ENCODE data around the gene ZNF576.

Gene ZNF576

DNA sequence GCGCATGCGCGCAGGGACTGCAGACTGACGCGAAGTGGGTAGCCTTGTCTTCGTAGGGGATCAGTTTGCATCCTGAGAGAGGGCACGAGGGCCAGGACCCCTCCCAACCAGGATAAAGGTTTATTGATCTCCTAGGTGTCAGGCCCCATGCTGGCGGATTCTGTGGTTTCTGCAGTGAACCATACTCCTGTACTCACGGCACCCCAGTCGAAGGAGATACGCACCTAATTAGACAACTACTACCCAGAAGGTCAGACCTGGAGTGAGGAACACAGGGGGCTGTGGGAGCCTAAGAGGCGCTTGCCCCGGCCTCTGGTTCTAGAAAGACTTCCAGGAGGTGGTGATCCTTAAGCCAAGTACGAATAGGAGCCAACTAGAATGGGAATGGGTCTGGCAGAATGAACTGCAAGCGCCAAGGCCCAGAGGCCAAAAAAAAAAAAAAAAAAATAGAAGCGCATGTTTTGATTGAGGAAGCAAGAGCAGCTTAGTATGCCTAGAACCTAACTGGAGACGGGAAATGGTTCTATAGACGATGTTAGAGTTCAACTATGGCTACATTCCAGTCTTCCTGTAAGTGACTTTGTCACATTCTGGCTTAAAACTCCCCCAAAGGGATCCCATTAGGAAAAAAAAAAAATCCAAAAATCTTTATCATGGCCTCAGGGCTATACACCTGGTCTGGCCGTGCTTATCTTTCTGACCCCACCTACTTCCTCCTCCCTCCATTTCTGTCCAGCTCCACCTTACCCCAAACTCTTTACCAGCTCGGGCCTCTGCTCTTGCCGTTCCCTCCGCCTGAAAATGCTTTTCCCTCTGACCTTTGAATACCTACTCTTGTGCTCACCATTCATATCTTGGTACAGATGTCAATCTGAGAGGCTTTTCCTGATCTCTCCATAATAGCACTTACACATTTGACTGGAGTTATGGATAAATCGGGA, 23.9 kb downstream of the ZNF576 start:
- TF ChIP-seq CTCF (IDR thresholded peaks at IDR 0.05) = no peak

GRCh38 chr19:43622070-43622469, 25.7 kb downstream of the ZNF576 start:
- no peak for TF ChIP-seq CTCF (IDR thresholded peaks at IDR 0.05)

GRCh38 chr19:43622956-43623355, 26.6 kb downstream of the ZNF576 start:
- TF ChIP-seq CTCF (IDR thresholded peaks at IDR 0.05) = no peak

DNA sequence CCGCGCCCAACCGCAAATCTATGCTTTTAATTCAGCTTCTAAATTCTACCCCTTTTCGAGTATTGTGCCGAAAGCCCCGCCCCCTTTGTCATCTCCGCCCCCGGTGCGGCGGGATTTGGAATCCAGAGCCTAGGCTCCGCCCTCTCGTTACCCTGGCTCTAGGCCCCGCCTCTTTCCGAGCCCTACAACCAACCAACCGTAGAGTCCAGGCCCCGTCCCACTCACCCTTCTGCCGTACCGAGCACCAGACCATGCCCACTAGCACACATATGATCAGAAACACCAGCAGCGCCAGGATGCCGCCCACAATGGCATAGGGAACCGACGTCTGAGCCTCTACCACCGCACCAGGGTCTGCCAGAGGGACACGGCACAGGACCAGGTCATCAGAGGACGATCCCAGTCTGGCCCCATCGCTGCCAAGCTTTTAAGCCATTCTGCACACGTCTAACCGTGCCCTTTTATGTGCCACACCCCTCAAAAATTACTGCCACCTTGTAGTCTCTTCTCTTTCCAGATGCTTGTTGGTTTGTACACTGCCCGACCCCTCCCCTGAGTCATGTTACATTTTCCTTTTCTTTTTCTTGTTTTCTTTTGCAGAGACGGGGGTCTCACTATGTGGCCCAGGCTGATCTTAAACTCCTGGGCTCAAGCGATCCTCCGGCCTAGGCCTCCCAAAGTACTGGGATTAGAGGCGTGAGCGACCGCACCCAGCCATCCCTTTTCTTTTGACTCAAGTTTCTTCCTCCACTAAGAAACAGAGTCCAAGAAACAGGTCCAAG, 27.7 kb downstream of the ZNF576 start:
- TF ChIP-seq CTCF (IDR thresholded peaks at IDR 0.05) = no peak

GRCh38 chr19:43624933-43625332, 28.5 kb downstream of the ZNF576 start:
- no peak for TF ChIP-seq CTCF (IDR thresholded peaks at IDR 0.05)

DNA sequence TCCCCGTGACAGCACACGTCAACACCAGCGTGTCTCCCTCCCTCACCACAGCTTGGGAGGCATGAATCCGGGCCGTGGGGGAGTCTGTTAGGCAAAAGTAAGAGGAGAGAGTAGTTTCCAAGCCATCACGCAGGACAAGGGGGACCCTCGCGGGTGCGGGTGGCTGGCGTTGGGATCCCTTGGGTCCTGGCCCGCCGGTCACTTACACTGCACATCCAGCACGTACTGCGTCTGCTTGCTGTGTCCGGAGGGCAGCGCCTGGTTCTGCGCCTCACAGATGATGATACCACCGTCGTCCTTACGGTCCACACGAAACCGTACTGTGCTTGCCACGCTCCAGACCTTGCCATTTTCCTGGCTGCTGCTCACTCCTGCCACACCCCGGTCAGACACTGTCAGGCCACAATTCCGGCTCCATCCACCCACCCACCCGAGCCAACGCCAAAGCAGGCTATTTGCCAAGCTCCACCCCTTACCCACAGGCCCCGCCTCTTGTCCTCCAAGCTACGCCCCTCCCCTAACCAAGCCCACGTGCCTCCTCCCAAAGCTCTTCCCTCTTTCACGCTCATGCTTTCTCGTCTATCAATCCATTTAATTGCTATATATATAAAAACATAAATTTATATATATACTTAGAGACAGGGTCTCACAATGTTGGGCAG, 29.7 kb downstream of the ZNF576 start:
- TF ChIP-seq CTCF (IDR thresholded peaks at IDR 0.05) = no peak

- no peak for TF ChIP-seq CTCF (IDR thresholded peaks at IDR 0.05)
Measured at GRCh38 chr19:43626838-43627237, 30.4 kb downstream of the ZNF576 start.

All from LNCAP (cell line).